Heart left ventricle (tissue), 13 donors: ENCODE results near the gene CLDN14.

Source experiments
- POLR2A ChIP-seq, 2 donors: fragments of 450-650 bp; IDR thresholded peaks; one replicate each; pipeline ENCODE4 v1.6.1; 2017; ENCODE audit warnings: antibody characterized with exemption in 2 of 2, mild to moderate bottlenecking in 2 of 2, moderate library complexity in 2 of 2
- TF ChIP-seq, protein P1 (sequence below), 12 donors: fragments of 200-600 bp; sonication (generic) in 4 of 12; IDR thresholded peaks; one replicate each; pipeline versions ENCODE4 v1.5.0 to v1.8.0; 2018 to 2022; ENCODE audit warnings: antibody characterized with exemption in 12 of 12, mild to moderate bottlenecking in 5 of 12
- donor health status: ischemic (EF 13 %, LVEDD 7.1; RV severe dilation, severe dysfunction).
- donor health status: DM: no; HTN: yes; CAD: no.
- donor health status: DM: no; HTN: no; CAD: no.
- donor health status: ischemic (EF 25% LVEDD 6.9; RV normal size, moderate dysfunction).
- donor health status: ischemic (EF 25% LVEDD 5.7; RV mildly dilated, moderate dysfunction).
- donor health status: ischemic (EF 35%, LVEDD 5.7; RV mildly dilated, moderate dysfunction).
- donor health status: nonischemic (EF 11% LVEDD 7.7; RV severe dilation, severe dysfunction).
- donor health status: DM: yes; HTN: yes; CAD: no.
- donor health status: PGD.
- donor health status: ischemic (EF 29% LVEDD 5.4; RV normal size, mild dysfunction).
- donor health status: nonischemic (EF 23%, LVEDD 6.1; RV moderate dilation, normal function).

- TF ChIP-seq, protein P1, sequence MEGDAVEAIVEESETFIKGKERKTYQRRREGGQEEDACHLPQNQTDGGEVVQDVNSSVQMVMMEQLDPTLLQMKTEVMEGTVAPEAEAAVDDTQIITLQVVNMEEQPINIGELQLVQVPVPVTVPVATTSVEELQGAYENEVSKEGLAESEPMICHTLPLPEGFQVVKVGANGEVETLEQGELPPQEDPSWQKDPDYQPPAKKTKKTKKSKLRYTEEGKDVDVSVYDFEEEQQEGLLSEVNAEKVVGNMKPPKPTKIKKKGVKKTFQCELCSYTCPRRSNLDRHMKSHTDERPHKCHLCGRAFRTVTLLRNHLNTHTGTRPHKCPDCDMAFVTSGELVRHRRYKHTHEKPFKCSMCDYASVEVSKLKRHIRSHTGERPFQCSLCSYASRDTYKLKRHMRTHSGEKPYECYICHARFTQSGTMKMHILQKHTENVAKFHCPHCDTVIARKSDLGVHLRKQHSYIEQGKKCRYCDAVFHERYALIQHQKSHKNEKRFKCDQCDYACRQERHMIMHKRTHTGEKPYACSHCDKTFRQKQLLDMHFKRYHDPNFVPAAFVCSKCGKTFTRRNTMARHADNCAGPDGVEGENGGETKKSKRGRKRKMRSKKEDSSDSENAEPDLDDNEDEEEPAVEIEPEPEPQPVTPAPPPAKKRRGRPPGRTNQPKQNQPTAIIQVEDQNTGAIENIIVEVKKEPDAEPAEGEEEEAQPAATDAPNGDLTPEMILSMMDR (IDR thresholded peaks at IDR 0.05): no peak
- no peak for TF ChIP-seq POLR2A (IDR thresholded peaks at IDR 0.05)
These were observed 1.7 kb upstream of the CLDN14 start for GRCh38 chr21:36481639-36482038.
